ENCODE data around the gene DAZAP1.

DAZAP1 gene

GRCh38 chr19:1408300-1409203, 1.2 kb downstream of the DAZAP1 start:
- Histone ChIP-seq H2AFZ (ENCODE audit: low read depth, low read length, severe bottlenecking) (no peak overlapping the region), H3K27ac (ENCODE audit: low read depth, low read length) (peak overlapping the region; percentile 87), H3K9ac (ENCODE audit: low read length) (peak overlapping the region; percentile 100), H3K4me3 (ENCODE audit: insufficient read depth, low read length, poor library complexity, severe bottlenecking) (peak overlapping the region; percentile 93), H3K36me3 (ENCODE audit: low read length) (0 out of 2 replicates have a peak, but pooled peaks cover 2% of the 10 kb centered on the region), H3F3A (ENCODE audit: insufficient read depth) (0 out of 2 replicates have a peak, but pooled peaks cover 6% of the 10 kb centered on the region), H3K9me2 (replicated peaks; ENCODE audit: insufficient read depth, low read length) (no peaks in the 10 kb centered on the region), H3K79me2 (ENCODE audit: insufficient read depth, low read length) (peaks cover 58% of the 10 kb centered on the region), H3K9me3 (ENCODE audit: insufficient read depth, low read length) (no peaks in the 10 kb centered on the region), H3K4me2 (ENCODE audit: low read depth, low read length, poor library complexity, severe bottlenecking) (peak overlapping the region; percentile 79), H3K27me3 (ENCODE audit: low read length) (no peaks in the 10 kb centered on the region), H4K20me1 (ENCODE audit: low read depth, low read length) (peaks cover 21% of the 10 kb centered on the region; the same call in 1 of the 2 replicates)
- no peak for TF ChIP-seq EZH2phosphoT487 (conservative IDR thresholded peaks at IDR 0.05; ENCODE audit: low read length)
- TF ChIP-seq, protein P1, sequence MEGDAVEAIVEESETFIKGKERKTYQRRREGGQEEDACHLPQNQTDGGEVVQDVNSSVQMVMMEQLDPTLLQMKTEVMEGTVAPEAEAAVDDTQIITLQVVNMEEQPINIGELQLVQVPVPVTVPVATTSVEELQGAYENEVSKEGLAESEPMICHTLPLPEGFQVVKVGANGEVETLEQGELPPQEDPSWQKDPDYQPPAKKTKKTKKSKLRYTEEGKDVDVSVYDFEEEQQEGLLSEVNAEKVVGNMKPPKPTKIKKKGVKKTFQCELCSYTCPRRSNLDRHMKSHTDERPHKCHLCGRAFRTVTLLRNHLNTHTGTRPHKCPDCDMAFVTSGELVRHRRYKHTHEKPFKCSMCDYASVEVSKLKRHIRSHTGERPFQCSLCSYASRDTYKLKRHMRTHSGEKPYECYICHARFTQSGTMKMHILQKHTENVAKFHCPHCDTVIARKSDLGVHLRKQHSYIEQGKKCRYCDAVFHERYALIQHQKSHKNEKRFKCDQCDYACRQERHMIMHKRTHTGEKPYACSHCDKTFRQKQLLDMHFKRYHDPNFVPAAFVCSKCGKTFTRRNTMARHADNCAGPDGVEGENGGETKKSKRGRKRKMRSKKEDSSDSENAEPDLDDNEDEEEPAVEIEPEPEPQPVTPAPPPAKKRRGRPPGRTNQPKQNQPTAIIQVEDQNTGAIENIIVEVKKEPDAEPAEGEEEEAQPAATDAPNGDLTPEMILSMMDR (IDR thresholded peaks at IDR 0.05; ENCODE audit: insufficient read depth, low read length, poor library complexity, severe bottlenecking): no peak

GRCh38 chr19:1409204-1410005, 2.0 kb downstream of the DAZAP1 start:
- peak overlapping the region; percentile 100 for H3K9ac ChIP-seq (ENCODE audit: low read length)
- no peak overlapping the region for H2AFZ ChIP-seq (ENCODE audit: low read depth, low read length, severe bottlenecking)
- 0 out of 2 replicates have a peak, but pooled peaks cover 6% of the 10 kb centered on the region for H3F3A ChIP-seq (ENCODE audit: insufficient read depth)
- H3K27ac ChIP-seq (ENCODE audit: low read depth, low read length): no peak overlapping the region
- H3K4me3 ChIP-seq (ENCODE audit: insufficient read depth, low read length, poor library complexity, severe bottlenecking): peak overlapping the region; percentile 93
- no peaks in the 10 kb centered on the region for H3K27me3 ChIP-seq (ENCODE audit: low read length)
- H3K9me2 ChIP-seq (replicated peaks; ENCODE audit: insufficient read depth, low read length): no peaks in the 10 kb centered on the region
- H3K79me2 ChIP-seq (ENCODE audit: insufficient read depth, low read length): peaks cover 67% of the 10 kb centered on the region
- peaks cover 21% of the 10 kb centered on the region; the same call in 1 of the 2 replicates for H4K20me1 ChIP-seq (ENCODE audit: low read depth, low read length)
- TF ChIP-seq EZH2phosphoT487 (conservative IDR thresholded peaks at IDR 0.05; ENCODE audit: low read length): no peak
- TF ChIP-seq, protein P1 (IDR thresholded peaks at IDR 0.05; ENCODE audit: insufficient read depth, low read length, poor library complexity, severe bottlenecking): no peak
- peak overlapping the region; percentile 79 for H3K4me2 ChIP-seq (ENCODE audit: low read depth, low read length, poor library complexity, severe bottlenecking)
- no peaks in the 10 kb centered on the region for H3K9me3 ChIP-seq (ENCODE audit: insufficient read depth, low read length)
- 0 out of 2 replicates have a peak, but pooled peaks cover 3% of the 10 kb centered on the region for H3K36me3 ChIP-seq (ENCODE audit: low read length)

DNA sequence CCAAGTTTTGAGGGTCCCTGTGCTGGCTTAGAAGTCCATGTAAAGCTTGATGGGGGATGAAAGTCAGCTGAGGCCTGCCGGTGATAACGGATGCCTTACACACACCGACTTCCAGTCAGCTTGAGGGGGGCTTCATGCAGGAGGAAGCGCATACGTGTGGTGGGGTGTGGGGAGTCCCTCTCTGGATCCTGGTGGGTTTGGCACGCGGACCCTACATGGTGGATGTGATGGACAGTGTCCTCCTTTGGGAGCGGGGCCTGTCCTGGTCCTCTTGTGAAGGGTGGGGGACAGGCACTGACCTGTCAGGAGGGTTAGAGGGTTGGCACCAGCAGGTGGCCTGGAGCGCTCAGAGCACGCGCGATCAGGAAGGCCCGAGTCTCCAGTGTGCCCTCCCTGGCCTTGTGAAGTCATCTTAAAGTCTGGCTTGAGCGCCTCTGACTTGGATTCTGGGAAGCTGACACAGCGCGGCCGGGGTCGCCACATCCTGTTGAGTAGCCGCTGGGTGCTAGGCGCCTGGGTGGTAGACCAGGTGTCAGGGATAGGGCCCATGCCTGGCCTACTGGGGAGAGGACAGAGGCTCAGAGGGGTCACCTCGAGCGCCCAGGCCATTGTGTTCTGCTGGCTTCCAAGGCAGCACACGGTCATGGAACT, 2.9 kb downstream of the DAZAP1 start:
- H3K9me2 ChIP-seq (replicated peaks; ENCODE audit: insufficient read depth, low read length): no peaks in the 10 kb centered on the region
- peaks cover 27% of the 10 kb centered on the region; the same call in 1 of the 2 replicates for H4K20me1 ChIP-seq (ENCODE audit: low read depth, low read length)
- peaks cover 76% of the 10 kb centered on the region for H3K79me2 ChIP-seq (ENCODE audit: insufficient read depth, low read length)
- no peak overlapping the region for H2AFZ ChIP-seq (ENCODE audit: low read depth, low read length, severe bottlenecking)
- H3K27ac ChIP-seq (ENCODE audit: low read depth, low read length): no peak overlapping the region
- H3K9ac ChIP-seq (ENCODE audit: low read length): peak overlapping the region; percentile 100
- H3K4me3 ChIP-seq (ENCODE audit: insufficient read depth, low read length, poor library complexity, severe bottlenecking): peak overlapping the region; percentile 93
- TF ChIP-seq, protein P1 (IDR thresholded peaks at IDR 0.05; ENCODE audit: insufficient read depth, low read length, poor library complexity, severe bottlenecking): no peak
- no peak for TF ChIP-seq EZH2phosphoT487 (conservative IDR thresholded peaks at IDR 0.05; ENCODE audit: low read length)
- 0 out of 2 replicates have a peak, but pooled peaks cover 6% of the 10 kb centered on the region for H3F3A ChIP-seq (ENCODE audit: insufficient read depth)
- H3K9me3 ChIP-seq (ENCODE audit: insufficient read depth, low read length): no peaks in the 10 kb centered on the region
- H3K4me2 ChIP-seq (ENCODE audit: low read depth, low read length, poor library complexity, severe bottlenecking): peak overlapping the region; percentile 79
- 0 out of 2 replicates have a peak, but pooled peaks cover 3% of the 10 kb centered on the region for H3K36me3 ChIP-seq (ENCODE audit: low read length)
- H3K27me3 ChIP-seq (ENCODE audit: low read length): no peaks in the 10 kb centered on the region
